Measurements from ENCODE around the gene EYA2.
"Not testable (repeated sequence)": the region's sequence is repeated elsewhere in the genome, so short reads cannot be mapped to it uniquely, and the experiment has no call there.

DNA sequence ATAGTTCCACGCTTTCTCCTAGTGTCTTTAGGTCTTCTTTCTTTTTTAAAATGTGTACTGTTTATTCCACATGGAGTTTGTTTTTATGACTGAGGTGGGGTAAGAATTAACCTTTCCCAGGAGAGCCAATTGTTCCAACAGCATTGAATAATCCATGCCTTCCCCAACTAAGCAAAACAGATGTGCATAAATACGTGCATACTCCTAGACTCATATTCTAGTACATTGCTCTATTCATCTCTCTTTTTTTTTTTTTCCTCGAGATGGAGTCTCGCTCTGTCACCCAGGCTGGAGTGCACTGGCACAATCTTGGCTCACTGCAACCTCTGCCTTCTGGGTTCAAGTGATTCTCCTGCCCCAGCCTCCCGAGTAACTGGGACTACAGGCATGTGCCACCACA lies 14.7 kb upstream of the EYA2 start:
- not testable (repeated sequence) for TF ChIP-seq CTCF (IDR thresholded peaks at IDR 0.05 in 4 of 5, conservative IDR thresholded peaks at IDR 0.05 in 1 of 5); POLR2A (IDR thresholded peaks at IDR 0.05)
